NCI-H1436 (cell line): ENCODE data around the gene CAPRIN2.
A peak's percentile ranks its signal among the peaks of the same experiment; 100 is the strongest.

Source experiments
- DNase-seq: peaks from one replicate; lab custom pipeline; 2025; lab: John Stamatoyannopoulos, UW

The CAPRIN2 gene

GRCh38 chr12:30764251-30764650, 9.5 kb upstream of the CAPRIN2 start:
- no peak for DNase-seq

- DNase-seq = no peak
These were observed 8.3 kb upstream of the CAPRIN2 start for GRCh38 chr12:30763053-30763452.

- no peak for DNase-seq
These were observed 7.0 kb upstream of the CAPRIN2 start for GRCh38 chr12:30761730-30762129.

GRCh38 chr12:30757316-30757715, 2.6 kb upstream of the CAPRIN2 start:
- no peak for DNase-seq

GRCh38 chr12:30756074-30756473, 1.3 kb upstream of the CAPRIN2 start:
- no peak for DNase-seq

GRCh38 chr12:30755395-30755762, 628 bp upstream of the CAPRIN2 start:
- DNase-seq = no peak

- DNase-seq = peak; percentile 70
These were observed 385 bp downstream of the CAPRIN2 start for GRCh38 chr12:30754383-30754749.

- no peak for DNase-seq
These were observed 884 bp downstream of the CAPRIN2 start for GRCh38 chr12:30753751-30754382.

- no peak for DNase-seq
These were observed 1.5 kb downstream of the CAPRIN2 start for GRCh38 chr12:30753233-30753632.

GRCh38 chr12:30752255-30752654, 2.5 kb downstream of the CAPRIN2 start:
- DNase-seq = no peak

GRCh38 chr12:30748147-30748546, 6.6 kb downstream of the CAPRIN2 start:
- DNase-seq = no peak

- DNase-seq = no peak
These were observed 8.6 kb downstream of the CAPRIN2 start for GRCh38 chr12:30746190-30746589.

GRCh38 chr12:30744321-30744720, 10.4 kb downstream of the CAPRIN2 start:
- no peak for DNase-seq

GRCh38 chr12:30740274-30740673, 14.5 kb downstream of the CAPRIN2 start:
- DNase-seq = no peak

GRCh38 chr12:30739020-30739419, 15.7 kb downstream of the CAPRIN2 start:
- DNase-seq = no peak

- no peak for DNase-seq
These were observed 21.7 kb downstream of the CAPRIN2 start for GRCh38 chr12:30732954-30733637.

- DNase-seq = no peak
These were observed 24.7 kb downstream of the CAPRIN2 start for GRCh38 chr12:30730011-30730410.

- DNase-seq = no peak
These were observed 25.2 kb downstream of the CAPRIN2 start for GRCh38 chr12:30729547-30729946.

- no peak for DNase-seq
These were observed 28.1 kb downstream of the CAPRIN2 start for GRCh38 chr12:30726647-30727046.

- DNase-seq = no peak
These were observed 29.0 kb downstream of the CAPRIN2 start for GRCh38 chr12:30725739-30726138.

- no peak for DNase-seq
These were observed 35.7 kb downstream of the CAPRIN2 start for GRCh38 chr12:30719060-30719459.

- no peak for DNase-seq
These were observed 47.0 kb downstream of the CAPRIN2 start for GRCh38 chr12:30707613-30708342.

- DNase-seq = no peak
These were observed 48.3 kb downstream of the CAPRIN2 start for GRCh38 chr12:30706476-30706875.
